Measurements from ENCODE around the gene NNAT.

DNA sequence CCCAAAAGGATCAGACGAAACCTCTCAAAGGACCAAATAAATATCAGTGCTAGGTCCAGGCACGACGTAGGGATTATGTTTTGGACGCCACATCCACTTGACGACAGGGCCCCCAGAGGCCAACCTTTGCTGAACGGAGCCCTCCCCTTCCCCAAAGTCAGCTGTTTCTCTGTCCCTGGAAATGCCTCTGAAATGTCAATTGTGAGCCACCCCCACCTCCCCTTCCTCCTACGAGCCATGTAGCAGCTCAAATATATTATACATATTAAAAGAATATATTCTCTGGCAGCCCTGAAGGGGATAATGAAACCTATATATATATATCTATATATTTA lies 46.2 kb downstream of the NNAT start:
- TF ChIP-seq POLR2A (IDR thresholded peaks at IDR 0.05; ENCODE audit: low read depth, low read length) = no peak
- no peak for TF ChIP-seq TAF1 (IDR thresholded peaks at IDR 0.05; ENCODE audit: borderline replicate concordance, low read depth, low read length)
- TF ChIP-seq POLR2AphosphoS5 (IDR thresholded peaks at IDR 0.05; ENCODE audit: low read depth, low read length) = no peak

Data from GM12892 (cell line).